Progenitor cell of endocrine pancreas (in vitro differentiated cells): ENCODE data around the gene SGCG. TPM values are rescaled to one million over a fixed set of nuclear protein-coding genes. Genes with fewer than 3 reads are reported as not detected.

Source experiments
- DNase-seq: peaks from one replicate; pipeline ENCODE4 v3.0.0; 2021; ENCODE audit warnings: low spot score; ENCODE audit not compliant: unreplicated experiment
- H3K27ac Mint-ChIP-seq: 2 replicates; pipeline ENCODE4 v1.8.0; 2021; ENCODE audit warnings: mild to moderate bottlenecking, moderate library complexity, mixed read lengths
- H3K27me3 Mint-ChIP-seq: 2 replicates; pipeline ENCODE4 v1.8.0; 2021; ENCODE audit warnings: mixed read lengths
- H3K36me3 Mint-ChIP-seq: 2 replicates; pipeline ENCODE4 v1.8.0; 2022; ENCODE audit warnings: mixed read lengths; ENCODE audit not compliant: insufficient read depth
- H3K4me1 Mint-ChIP-seq: 2 replicates; pipeline ENCODE4 v1.8.0; 2021; ENCODE audit warnings: low read depth, mixed read lengths
- H3K4me3 Mint-ChIP-seq: 2 replicates; pipeline ENCODE4 v1.8.0; 2021; ENCODE audit warnings: low read depth, mild to moderate bottlenecking, moderate library complexity, mixed read lengths
- H3K9me3 Mint-ChIP-seq: 2 replicates; pipeline ENCODE4 v1.8.0; 2021; ENCODE audit warnings: low read depth, mixed read lengths
- total RNA-seq: library from RNA; stranded (reverse); gene quantifications from 2 replicates; pipeline ENCODE4 v1.2.1, GENCODE V29; 2021
- TF ChIP-seq, protein P1 (sequence below): fragments of 200-600 bp; sonication (generic); IDR thresholded peaks from one replicate; pipeline ENCODE4 v1.5.0; 2021; ENCODE audit warnings: antibody characterized with exemption, mild to moderate bottlenecking; ENCODE audit not compliant: unreplicated experiment

SGCG gene
- total RNA-seq, 1 donor from 2014 or later, result not detected

DNA sequence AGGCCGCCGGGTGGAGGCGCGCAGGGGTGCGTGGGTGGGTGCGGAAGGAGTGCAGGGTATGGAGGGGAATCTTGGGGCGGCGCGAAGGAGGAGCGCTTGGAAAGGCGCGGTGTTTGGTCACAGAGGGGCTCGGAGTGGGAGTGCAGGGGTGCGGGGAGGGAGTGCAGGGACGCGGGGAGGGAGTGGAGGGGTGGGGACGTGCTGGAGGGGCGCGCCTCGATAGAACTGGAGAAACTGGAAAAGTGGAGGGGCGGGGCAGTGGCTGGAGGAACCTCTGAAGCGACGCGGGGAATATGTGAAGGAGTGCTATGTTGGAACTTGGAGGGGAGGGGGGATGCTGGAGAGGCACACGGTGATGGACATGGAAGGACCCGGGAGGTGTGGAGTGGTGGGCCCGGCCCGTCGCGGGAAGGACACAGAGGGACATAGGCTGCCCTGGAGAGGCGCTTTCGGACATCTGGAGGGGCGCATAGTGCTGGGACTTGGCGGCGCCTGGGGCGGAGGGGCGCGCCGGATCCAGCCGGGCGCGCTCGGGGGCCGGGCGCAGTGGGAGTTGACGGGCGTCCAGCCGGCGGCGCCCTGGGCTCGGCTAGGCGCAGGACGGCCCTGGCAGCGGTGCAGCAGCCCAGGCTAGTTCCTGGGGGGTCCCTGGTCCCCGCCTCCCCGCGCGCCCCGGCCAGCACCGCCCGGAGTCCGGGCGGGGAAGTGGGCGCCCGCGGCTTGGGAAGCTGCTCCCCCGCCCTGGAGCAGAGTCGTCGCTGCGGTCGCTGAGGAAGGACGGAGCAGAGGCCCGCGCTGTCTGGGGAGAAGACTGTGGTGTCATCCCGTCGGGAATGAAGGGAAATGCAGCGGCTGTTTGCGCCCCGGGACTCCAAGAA lies 20.8 kb upstream of the SGCG start:
- TF ChIP-seq, protein P1, sequence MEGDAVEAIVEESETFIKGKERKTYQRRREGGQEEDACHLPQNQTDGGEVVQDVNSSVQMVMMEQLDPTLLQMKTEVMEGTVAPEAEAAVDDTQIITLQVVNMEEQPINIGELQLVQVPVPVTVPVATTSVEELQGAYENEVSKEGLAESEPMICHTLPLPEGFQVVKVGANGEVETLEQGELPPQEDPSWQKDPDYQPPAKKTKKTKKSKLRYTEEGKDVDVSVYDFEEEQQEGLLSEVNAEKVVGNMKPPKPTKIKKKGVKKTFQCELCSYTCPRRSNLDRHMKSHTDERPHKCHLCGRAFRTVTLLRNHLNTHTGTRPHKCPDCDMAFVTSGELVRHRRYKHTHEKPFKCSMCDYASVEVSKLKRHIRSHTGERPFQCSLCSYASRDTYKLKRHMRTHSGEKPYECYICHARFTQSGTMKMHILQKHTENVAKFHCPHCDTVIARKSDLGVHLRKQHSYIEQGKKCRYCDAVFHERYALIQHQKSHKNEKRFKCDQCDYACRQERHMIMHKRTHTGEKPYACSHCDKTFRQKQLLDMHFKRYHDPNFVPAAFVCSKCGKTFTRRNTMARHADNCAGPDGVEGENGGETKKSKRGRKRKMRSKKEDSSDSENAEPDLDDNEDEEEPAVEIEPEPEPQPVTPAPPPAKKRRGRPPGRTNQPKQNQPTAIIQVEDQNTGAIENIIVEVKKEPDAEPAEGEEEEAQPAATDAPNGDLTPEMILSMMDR, result no peak
- Mint-ChIP-seq H3K36me3 (no peaks in the 10 kb centered on the region), H3K4me3 (peak overlapping the region; percentile 76), H3K4me1 (peaks cover 6% of the 10 kb centered on the region), H3K27me3 (peaks cover 39% of the 10 kb centered on the region), H3K9me3 (no peaks in the 10 kb centered on the region), H3K27ac (no peak overlapping the region)
- peak; percentile 12 for DNase-seq

DNA sequence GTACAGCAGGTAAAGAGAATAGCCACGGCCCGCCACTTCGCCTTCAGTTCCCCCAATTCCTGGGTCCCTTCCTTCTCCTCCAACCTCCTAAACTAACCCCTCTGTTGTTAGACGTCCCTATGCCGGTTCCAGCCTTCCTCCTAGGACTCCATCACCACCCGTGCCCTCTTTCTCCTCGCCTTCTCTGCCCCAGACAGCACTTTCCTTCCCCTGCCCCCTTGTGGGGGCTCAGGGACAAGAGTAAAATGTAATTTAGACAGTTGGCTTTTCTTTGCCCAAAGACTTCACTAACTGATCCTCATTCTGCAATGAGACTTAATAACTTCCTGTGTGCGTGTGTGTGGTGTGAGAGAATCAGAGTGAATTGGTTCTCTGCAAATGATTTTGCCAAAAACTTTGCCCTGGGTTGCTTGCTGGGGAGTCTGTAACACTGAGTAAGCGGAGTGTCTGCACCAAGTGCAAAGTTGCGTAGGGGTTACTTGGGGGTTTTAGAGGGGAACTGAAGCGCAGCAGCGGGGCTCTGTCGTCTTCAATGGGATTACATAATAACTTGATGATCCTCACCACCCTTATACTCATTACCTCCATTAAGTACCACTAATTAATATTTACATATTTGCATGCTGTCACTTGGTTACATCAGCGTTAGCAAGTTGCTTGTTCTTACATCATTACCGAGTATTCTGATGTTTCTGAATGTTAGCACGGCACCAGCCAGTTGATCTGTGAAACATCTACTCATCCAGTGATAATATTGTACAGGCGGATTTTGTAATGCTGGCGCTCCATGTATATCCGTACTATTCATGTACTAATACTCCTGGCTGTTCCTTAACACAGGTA lies 19.9 kb upstream of the SGCG start:
- Mint-ChIP-seq H3K36me3 (no peaks in the 10 kb centered on the region), H3K27ac (no peak overlapping the region), H3K4me3 (peak overlapping the region; percentile 66), H3K9me3 (no peaks in the 10 kb centered on the region), H3K27me3 (peaks cover 39% of the 10 kb centered on the region), H3K4me1 (peaks cover 6% of the 10 kb centered on the region)
- TF ChIP-seq, protein P1, result no peak
- DNase-seq, result no peak

- H3K36me3 Mint-ChIP-seq, result no peaks in the 10 kb centered on the region
- peaks cover 39% of the 10 kb centered on the region for H3K27me3 Mint-ChIP-seq
- DNase-seq, result no peak
- TF ChIP-seq, protein P1, result no peak
- no peaks in the 10 kb centered on the region for H3K9me3 Mint-ChIP-seq
- H3K4me3 Mint-ChIP-seq, result no peak overlapping the region
- H3K4me1 Mint-ChIP-seq, result peaks cover 6% of the 10 kb centered on the region
- no peak overlapping the region for H3K27ac Mint-ChIP-seq
These were observed 19.3 kb upstream of the SGCG start for GRCh38 chr13:23161481-23161825.

DNA sequence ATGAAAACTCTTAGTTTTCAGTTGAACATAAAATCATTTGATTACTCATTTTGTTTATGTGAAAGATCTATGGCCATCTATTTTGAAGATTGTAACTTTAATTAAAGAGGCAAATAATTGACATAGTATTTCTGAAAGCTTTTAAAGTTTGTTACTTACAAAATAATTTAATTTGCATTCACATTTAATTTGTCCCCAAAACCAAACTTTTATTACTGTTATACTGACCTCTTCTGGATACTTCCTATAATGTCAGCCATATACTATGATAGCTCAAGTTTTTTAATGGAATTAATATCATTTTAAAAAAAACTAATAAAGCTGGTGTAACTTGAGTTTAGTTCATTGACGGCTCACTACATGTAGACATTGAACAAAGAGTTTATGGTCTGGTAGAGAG lies 4.9 kb upstream of the SGCG start:
- TF ChIP-seq, protein P1, result peak; percentile 59
- Mint-ChIP-seq H3K4me1 (no peaks in the 10 kb centered on the region), H3K27ac (no peak overlapping the region), H3K36me3 (no peaks in the 10 kb centered on the region), H3K4me3 (no peak overlapping the region), H3K27me3 (no peaks in the 10 kb centered on the region), H3K9me3 (no peaks in the 10 kb centered on the region)
- no peak for DNase-seq

GRCh38 chr13:23182142-23182541 lies 1.4 kb downstream of the SGCG start:
- Mint-ChIP-seq H3K4me1 (no peaks in the 10 kb centered on the region), H3K27ac (no peak overlapping the region), H3K27me3 (no peaks in the 10 kb centered on the region), H3K4me3 (no peak overlapping the region), H3K36me3 (no peaks in the 10 kb centered on the region), H3K9me3 (no peaks in the 10 kb centered on the region)
- no peak for DNase-seq
- TF ChIP-seq, protein P1, result no peak
